ENCODE data around the gene LURAP1L. TPM values are rescaled to one million over a fixed set of nuclear protein-coding genes. Genes with fewer than 3 reads are reported as not detected.

LURAP1L gene
- polyA plus RNA-seq, 2 of the 4 experiments (the other 2 are of a cell fraction), result 24.4 to 61.4 TPM

DNA sequence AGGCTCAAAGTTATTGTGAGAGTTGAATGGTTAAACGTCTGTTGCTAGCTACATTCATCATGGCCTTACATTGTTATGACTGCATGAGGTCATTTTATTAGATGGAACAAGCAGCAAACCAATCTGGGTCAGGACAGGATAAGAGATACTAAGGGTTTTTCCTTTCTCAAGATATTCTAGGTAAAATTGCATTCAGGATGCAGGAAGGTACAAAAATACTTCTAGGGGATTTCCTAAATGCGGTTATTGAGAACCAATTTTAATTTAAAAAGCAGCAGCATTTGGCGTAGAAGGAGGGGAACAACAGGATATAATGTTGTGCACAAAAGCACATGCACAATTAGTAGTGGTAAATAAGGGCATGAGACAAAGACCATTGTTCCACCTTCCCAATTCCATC is 39.2 kb upstream of the LURAP1L start:
- TF ChIP-seq KDM1A (IDR thresholded peaks at IDR 0.05; ENCODE audit: low read depth), result no peak
- TF ChIP-seq, protein P1, sequence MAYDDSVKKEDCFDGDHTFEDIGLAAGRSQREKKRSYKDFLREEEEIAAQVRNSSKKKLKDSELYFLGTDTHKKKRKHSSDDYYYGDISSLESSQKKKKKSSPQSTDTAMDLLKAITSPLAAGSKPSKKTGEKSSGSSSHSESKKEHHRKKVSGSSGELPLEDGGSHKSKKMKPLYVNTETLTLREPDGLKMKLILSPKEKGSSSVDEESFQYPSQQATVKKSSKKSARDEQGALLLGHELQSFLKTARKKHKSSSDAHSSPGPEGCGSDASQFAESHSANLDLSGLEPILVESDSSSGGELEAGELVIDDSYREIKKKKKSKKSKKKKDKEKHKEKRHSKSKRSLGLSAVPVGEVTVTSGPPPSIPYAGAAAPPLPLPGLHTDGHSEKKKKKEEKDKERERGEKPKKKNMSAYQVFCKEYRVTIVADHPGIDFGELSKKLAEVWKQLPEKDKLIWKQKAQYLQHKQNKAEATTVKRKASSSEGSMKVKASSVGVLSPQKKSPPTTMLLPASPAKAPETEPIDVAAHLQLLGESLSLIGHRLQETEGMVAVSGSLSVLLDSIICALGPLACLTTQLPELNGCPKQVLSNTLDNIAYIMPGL (CRISPR knock-in tag; IDR thresholded peaks at IDR 0.05; ENCODE audit: borderline replicate concordance), result no peak
- TF ChIP-seq EHMT2 (IDR thresholded peaks at IDR 0.05; ENCODE audit: low read depth), result no peak
- no peak for TF ChIP-seq EP300 (IDR thresholded peaks at IDR 0.05)
- no peak for FAIRE-seq

DNA sequence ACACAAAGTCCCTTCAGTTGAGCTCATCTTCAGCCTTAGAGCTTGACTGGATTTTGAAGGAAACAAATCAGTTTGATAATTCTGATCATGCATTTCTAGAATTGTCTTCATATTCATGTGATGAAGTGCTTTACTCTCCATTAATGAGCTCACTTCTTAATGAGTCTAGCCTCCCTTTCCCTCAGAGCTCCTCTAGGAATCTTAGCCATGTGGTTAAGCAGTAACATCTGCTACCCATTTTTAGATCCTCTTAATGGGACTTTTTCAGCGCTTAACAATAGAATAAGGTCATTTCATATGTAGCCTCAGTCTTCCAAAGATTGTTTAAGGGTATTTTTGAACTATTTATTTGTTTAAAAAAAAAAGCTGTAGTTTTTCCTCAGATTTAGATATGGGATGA is 36.9 kb upstream of the LURAP1L start:
- Histone ChIP-seq H3K27ac (no peak overlapping the region), H3K4me3 (no peak overlapping the region), H3K9me3 (no peaks in the 10 kb centered on the region; the same call in 2 of the 3 replicates), H3K4me2 (no peak overlapping the region), H3K4me1 (no peaks in the 10 kb centered on the region)
- WGBS (ENCODE audit: missing lambda C conversion rate), result 0% methylated on average over 1 of the region's 1 CpG
- ATAC-seq (no peak), FAIRE-seq (no peak), DNase-seq (ENCODE audit: low read depth in 1 of 2, low spot score in 1 of 2) (no peak)
- ChIA-PET POLR2A (no interaction called here), CTCF (interaction anchor here (0.6 to 1.3 kb wide), 5 partner anchors 9 to 396 kb away, joined by 3 to 6 read pairs (median 3); no protein-coding TSS in a partner anchor)
- no peak for TF ChIP-seq RNF2 (IDR thresholded peaks at IDR 0.05; ENCODE audit: borderline replicate concordance, low read depth)

More for the DNA sequence above, 39.2 kb upstream of the LURAP1L start:
- CTCF ChIA-PET, result interaction anchor here (1.1 to 1.9 kb wide), 7 partner anchors 18 to 150 kb away, joined by 3 to 5 read pairs (median 3); no protein-coding TSS in a partner anchor
- Histone ChIP-seq H3K4me1 (no peaks in the 10 kb centered on the region), H3K9me3 (no peaks in the 10 kb centered on the region; the same call in 2 of the 3 replicates), H3K4me3 (no peak overlapping the region), H3K27ac (no peak overlapping the region), H3K4me2 (no peak overlapping the region)
- no peak for DNase-seq (ENCODE audit: low read depth in 1 of 2, low spot score in 1 of 2)
- no peak for ATAC-seq
- POLR2A ChIA-PET, result no interaction called here
- WGBS (ENCODE audit: missing lambda C conversion rate), result 54% methylated on average over 3 of the region's 3 CpGs

DNA sequence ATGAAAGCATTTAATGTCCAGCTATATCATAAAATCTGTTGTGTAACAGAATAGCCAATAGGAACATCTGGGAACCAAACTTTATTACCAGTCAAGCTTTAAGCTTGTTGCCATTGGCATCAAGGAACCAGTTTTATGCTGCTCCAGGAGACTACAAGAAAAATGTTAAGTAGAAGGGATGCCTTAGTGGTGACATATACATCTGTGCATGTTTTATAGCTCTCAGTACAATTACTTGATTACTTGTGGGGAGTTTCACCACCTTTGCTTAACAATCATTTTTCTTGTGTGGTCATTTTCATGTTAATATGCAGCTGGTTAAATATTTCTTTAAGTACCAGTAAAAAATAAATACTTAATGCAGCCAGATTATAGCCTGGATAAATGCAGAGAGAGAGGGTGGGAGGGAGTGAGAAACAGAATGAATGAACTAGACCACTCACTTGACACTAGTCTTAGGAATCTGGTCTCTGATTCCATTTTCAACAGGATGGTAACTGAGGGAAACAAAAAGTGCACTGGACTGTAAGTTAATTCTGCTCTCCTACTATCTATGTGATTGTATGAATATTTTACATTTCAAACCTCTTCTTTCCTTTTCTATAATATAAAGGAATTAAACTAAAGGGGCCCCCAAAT is 35.7 kb upstream of the LURAP1L start:
- FAIRE-seq, result no peak
- no peak overlapping the region for H3K4me3 ChIP-seq
- ChIA-PET POLR2A (no interaction called here), CTCF (interaction anchor here (0.6 kb wide), 2 partner anchors 27 to 552 kb away, joined by 3 read pairs; no protein-coding TSS in a partner anchor)
- H3K27ac ChIP-seq, result no peak overlapping the region
- no peak overlapping the region for H3K4me2 ChIP-seq
- H3K9me3 ChIP-seq, result no peaks in the 10 kb centered on the region; the same call in 2 of the 3 replicates
- no peak for ATAC-seq
- no peaks in the 10 kb centered on the region for H3K4me1 ChIP-seq
- DNase-seq (ENCODE audit: low read depth in 1 of 2, low spot score in 1 of 2), result no peak
- TF ChIP-seq, protein P2, sequence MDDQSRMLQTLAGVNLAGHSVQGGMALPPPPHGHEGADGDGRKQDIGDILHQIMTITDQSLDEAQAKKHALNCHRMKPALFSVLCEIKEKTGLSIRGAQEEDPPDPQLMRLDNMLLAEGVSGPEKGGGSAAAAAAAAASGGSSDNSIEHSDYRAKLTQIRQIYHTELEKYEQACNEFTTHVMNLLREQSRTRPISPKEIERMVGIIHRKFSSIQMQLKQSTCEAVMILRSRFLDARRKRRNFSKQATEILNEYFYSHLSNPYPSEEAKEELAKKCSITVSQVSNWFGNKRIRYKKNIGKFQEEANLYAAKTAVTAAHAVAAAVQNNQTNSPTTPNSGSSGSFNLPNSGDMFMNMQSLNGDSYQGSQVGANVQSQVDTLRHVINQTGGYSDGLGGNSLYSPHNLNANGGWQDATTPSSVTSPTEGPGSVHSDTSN (IDR thresholded peaks at IDR 0.05), result no peak
- TF ChIP-seq ESRRA (IDR thresholded peaks at IDR 0.05; ENCODE audit: borderline replicate concordance, low read length) (no peak), SREBF2 (IDR thresholded peaks at IDR 0.05) (no peak), CBX2 (IDR thresholded peaks at IDR 0.05; ENCODE audit: borderline replicate concordance, low read depth) (no peak), JUNB (IDR thresholded peaks at IDR 0.05) (no peak), NR3C1 (IDR thresholded peaks at IDR 0.05) (no peak), TFCP2L1 (CRISPR knock-in tag; IDR thresholded peaks at IDR 0.05) (no peak), HOXB5 (CRISPR knock-in tag; IDR thresholded peaks at IDR 0.05) (no peak), MYC (IDR thresholded peaks at IDR 0.05; ENCODE audit: borderline replicate concordance, low read length) (no peak), CEBPB (IDR thresholded peaks at IDR 0.05) (no peak), JUN (IDR thresholded peaks at IDR 0.05) (no peak)
- TF ChIP-seq, protein P3, sequence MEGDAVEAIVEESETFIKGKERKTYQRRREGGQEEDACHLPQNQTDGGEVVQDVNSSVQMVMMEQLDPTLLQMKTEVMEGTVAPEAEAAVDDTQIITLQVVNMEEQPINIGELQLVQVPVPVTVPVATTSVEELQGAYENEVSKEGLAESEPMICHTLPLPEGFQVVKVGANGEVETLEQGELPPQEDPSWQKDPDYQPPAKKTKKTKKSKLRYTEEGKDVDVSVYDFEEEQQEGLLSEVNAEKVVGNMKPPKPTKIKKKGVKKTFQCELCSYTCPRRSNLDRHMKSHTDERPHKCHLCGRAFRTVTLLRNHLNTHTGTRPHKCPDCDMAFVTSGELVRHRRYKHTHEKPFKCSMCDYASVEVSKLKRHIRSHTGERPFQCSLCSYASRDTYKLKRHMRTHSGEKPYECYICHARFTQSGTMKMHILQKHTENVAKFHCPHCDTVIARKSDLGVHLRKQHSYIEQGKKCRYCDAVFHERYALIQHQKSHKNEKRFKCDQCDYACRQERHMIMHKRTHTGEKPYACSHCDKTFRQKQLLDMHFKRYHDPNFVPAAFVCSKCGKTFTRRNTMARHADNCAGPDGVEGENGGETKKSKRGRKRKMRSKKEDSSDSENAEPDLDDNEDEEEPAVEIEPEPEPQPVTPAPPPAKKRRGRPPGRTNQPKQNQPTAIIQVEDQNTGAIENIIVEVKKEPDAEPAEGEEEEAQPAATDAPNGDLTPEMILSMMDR (IDR thresholded peaks at IDR 0.05), result no peak
- TF ChIP-seq, protein P4, sequence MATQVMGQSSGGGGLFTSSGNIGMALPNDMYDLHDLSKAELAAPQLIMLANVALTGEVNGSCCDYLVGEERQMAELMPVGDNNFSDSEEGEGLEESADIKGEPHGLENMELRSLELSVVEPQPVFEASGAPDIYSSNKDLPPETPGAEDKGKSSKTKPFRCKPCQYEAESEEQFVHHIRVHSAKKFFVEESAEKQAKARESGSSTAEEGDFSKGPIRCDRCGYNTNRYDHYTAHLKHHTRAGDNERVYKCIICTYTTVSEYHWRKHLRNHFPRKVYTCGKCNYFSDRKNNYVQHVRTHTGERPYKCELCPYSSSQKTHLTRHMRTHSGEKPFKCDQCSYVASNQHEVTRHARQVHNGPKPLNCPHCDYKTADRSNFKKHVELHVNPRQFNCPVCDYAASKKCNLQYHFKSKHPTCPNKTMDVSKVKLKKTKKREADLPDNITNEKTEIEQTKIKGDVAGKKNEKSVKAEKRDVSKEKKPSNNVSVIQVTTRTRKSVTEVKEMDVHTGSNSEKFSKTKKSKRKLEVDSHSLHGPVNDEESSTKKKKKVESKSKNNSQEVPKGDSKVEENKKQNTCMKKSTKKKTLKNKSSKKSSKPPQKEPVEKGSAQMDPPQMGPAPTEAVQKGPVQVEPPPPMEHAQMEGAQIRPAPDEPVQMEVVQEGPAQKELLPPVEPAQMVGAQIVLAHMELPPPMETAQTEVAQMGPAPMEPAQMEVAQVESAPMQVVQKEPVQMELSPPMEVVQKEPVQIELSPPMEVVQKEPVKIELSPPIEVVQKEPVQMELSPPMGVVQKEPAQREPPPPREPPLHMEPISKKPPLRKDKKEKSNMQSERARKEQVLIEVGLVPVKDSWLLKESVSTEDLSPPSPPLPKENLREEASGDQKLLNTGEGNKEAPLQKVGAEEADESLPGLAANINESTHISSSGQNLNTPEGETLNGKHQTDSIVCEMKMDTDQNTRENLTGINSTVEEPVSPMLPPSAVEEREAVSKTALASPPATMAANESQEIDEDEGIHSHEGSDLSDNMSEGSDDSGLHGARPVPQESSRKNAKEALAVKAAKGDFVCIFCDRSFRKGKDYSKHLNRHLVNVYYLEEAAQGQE (IDR thresholded peaks at IDR 0.05), result no peak
